Type B pancreatic cell (in vitro differentiated cells): ENCODE results near the gene OR2L13. TPM values are rescaled to one million over a fixed set of nuclear protein-coding genes. Genes with fewer than 3 reads are reported as not detected.
"Not testable (repeated sequence)": the region's sequence is repeated elsewhere in the genome, so short reads cannot be mapped to it uniquely, and the experiment has no call there.

Experiments used
- DNase-seq: peaks from one replicate; pipeline ENCODE4 v3.0.0; 2021; ENCODE audit warnings: mixed read lengths; ENCODE audit not compliant: unreplicated experiment; ENCODE audit errors: extremely low spot score
- H3K27ac Mint-ChIP-seq: 2 replicates; pipeline ENCODE4 v1.8.0; 2021; ENCODE audit warnings: mild to moderate bottlenecking, mixed read lengths
- H3K27me3 Mint-ChIP-seq: 2 replicates; pipeline ENCODE4 v1.8.0; 2021; ENCODE audit warnings: mixed read lengths
- H3K36me3 Mint-ChIP-seq: 2 replicates; pipeline ENCODE4 v1.8.0; 2021; ENCODE audit warnings: mixed read lengths
- H3K4me1 Mint-ChIP-seq: one replicate; pipeline ENCODE4 v1.8.0; 2021; ENCODE audit warnings: mixed read lengths; ENCODE audit not compliant: unreplicated experiment
- H3K4me3 Mint-ChIP-seq: 2 replicates; pipeline ENCODE4 v1.8.0; 2021; ENCODE audit warnings: mild to moderate bottlenecking, mixed read lengths
- H3K9me3 Mint-ChIP-seq: 2 replicates; pipeline ENCODE4 v1.8.0; 2021; ENCODE audit warnings: mixed read lengths
- total RNA-seq: library from RNA; stranded (reverse); gene quantifications from 2 replicates; pipeline ENCODE4 v1.2.1, GENCODE V29; 2021; ENCODE audit warnings: low replicate concordance
- TF ChIP-seq, protein P1 (sequence below): fragments of 200-600 bp; sonication (generic); conservative IDR thresholded peaks from 2 replicates; pipeline ENCODE4 v1.5.0; 2021; ENCODE audit warnings: antibody characterized with exemption, mild to moderate bottlenecking

The OR2L13 gene
- total RNA-seq, 1 donor from 2014 or later: not detected

GRCh38 chr1:248065071-248065470, 29.9 kb upstream of the OR2L13 start:
- no peak for DNase-seq
- no peak overlapping the region for H3K27ac Mint-ChIP-seq
- H3K4me1 Mint-ChIP-seq: no peaks in the 10 kb centered on the region
- H3K36me3 Mint-ChIP-seq: no peaks in the 10 kb centered on the region
- H3K9me3 Mint-ChIP-seq: peaks cover 9% of the 10 kb centered on the region
- H3K4me3 Mint-ChIP-seq: no peak overlapping the region
- TF ChIP-seq, protein P1, sequence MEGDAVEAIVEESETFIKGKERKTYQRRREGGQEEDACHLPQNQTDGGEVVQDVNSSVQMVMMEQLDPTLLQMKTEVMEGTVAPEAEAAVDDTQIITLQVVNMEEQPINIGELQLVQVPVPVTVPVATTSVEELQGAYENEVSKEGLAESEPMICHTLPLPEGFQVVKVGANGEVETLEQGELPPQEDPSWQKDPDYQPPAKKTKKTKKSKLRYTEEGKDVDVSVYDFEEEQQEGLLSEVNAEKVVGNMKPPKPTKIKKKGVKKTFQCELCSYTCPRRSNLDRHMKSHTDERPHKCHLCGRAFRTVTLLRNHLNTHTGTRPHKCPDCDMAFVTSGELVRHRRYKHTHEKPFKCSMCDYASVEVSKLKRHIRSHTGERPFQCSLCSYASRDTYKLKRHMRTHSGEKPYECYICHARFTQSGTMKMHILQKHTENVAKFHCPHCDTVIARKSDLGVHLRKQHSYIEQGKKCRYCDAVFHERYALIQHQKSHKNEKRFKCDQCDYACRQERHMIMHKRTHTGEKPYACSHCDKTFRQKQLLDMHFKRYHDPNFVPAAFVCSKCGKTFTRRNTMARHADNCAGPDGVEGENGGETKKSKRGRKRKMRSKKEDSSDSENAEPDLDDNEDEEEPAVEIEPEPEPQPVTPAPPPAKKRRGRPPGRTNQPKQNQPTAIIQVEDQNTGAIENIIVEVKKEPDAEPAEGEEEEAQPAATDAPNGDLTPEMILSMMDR: no peak
- H3K27me3 Mint-ChIP-seq: no peaks in the 10 kb centered on the region

- Mint-ChIP-seq H3K36me3 (no peaks in the 10 kb centered on the region), H3K4me3 (no peak overlapping the region), H3K4me1 (no peaks in the 10 kb centered on the region), H3K27ac (no peak overlapping the region), H3K9me3 (peaks cover 6% of the 10 kb centered on the region), H3K27me3 (no peaks in the 10 kb centered on the region)
- DNase-seq: no peak
- TF ChIP-seq, protein P1: no peak
These were observed 29.4 kb upstream of the OR2L13 start for GRCh38 chr1:248065604-248066003.

GRCh38 chr1:248083864-248084263, 11.1 kb upstream of the OR2L13 start:
- not testable (repeated sequence) for H3K4me1 Mint-ChIP-seq, DNase-seq, H3K27me3 Mint-ChIP-seq, H3K36me3 Mint-ChIP-seq, H3K4me3 Mint-ChIP-seq, H3K9me3 Mint-ChIP-seq, H3K27ac Mint-ChIP-seq

DNA sequence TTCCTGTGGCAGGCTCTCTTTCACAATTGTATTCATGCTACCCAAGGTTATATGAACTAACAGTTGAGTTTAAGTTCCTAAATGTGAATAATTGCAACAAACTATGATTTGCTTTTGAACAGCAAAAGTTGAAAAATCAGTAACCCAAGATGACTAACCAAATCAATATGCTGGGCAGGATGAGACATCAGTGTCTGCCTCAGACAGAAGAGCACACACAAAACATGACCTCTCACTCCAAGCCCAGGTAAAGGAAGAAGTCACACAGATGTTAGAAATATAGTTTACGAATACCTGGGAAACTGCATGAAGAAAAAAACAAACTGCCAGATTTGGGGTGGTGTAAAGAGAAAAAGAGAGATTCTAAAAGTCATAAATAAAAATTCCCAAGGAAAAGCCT, 3.5 kb downstream of the OR2L13 start:
- no peak for DNase-seq
- Mint-ChIP-seq H3K36me3 (no peaks in the 10 kb centered on the region), H3K4me1 (no peaks in the 10 kb centered on the region), H3K27ac (no peak overlapping the region), H3K27me3 (no peaks in the 10 kb centered on the region), H3K4me3 (no peak overlapping the region), H3K9me3 (peaks cover 5% of the 10 kb centered on the region)
- TF ChIP-seq, protein P1: no peak

- TF ChIP-seq, protein P1: no peak
- Mint-ChIP-seq H3K9me3 (no peaks in the 10 kb centered on the region), H3K4me1 (no peaks in the 10 kb centered on the region), H3K27me3 (no peaks in the 10 kb centered on the region), H3K27ac (no peak overlapping the region), H3K4me3 (no peak overlapping the region), H3K36me3 (no peaks in the 10 kb centered on the region)
- no peak for DNase-seq
These were observed 7.9 kb downstream of the OR2L13 start for GRCh38 chr1:248102847-248103246.

GRCh38 chr1:248111157-248111556, 16.2 kb downstream of the OR2L13 start:
- Mint-ChIP-seq H3K4me3 (no peak overlapping the region), H3K9me3 (peaks cover 14% of the 10 kb centered on the region), H3K4me1 (no peaks in the 10 kb centered on the region), H3K27me3 (no peaks in the 10 kb centered on the region), H3K36me3 (no peaks in the 10 kb centered on the region), H3K27ac (no peak overlapping the region)
- no peak for DNase-seq
- TF ChIP-seq, protein P1: no peak
